Spleen (tissue), 7 donors: ENCODE data around the gene ST6GALNAC1.

Source experiments
- CTCF ChIP-seq, 11 experiments: fragments of 200-600 bp in 7 of 11; fragments of 450-650 bp in 4 of 11; sonication (generic) in 4 of 11; IDR thresholded peaks in 8 of 11; conservative IDR thresholded peaks in 3 of 11; 1 replicate in 7 of 11; 2 replicates in 4 of 11; pipeline versions ENCODE4 v1.4.0 to v1.8.0; 2016 to 2021; ENCODE audit warnings: antibody characterized with exemption in 11 of 11, inconsistent platforms in 4 of 11, mild to moderate bottlenecking in 1 of 11
- POLR2A ChIP-seq, 3 donors: fragments of 450-650 bp; IDR thresholded peaks; one replicate each; pipeline ENCODE4 v1.5.1; 2017; ENCODE audit warnings: antibody characterized with exemption in 3 of 3, mild to moderate bottlenecking in 1 of 3
- donor health status: DM: no; HTN: no; CAD: no; lungs with moderate emphysema.
- donor health status: DM: no; HTN: no; CAD: no.
- donor health status: DM: no; HTN: no; CAD: no.

GRCh38 chr17:76671123-76671911 lies 27.8 kb upstream of the ST6GALNAC1 start:
- TF ChIP-seq CTCF (IDR thresholded peaks at IDR 0.05 in 8 of 11, conservative IDR thresholded peaks at IDR 0.05 in 3 of 11) (peak in 1 of 11 experiments; percentile 30), POLR2A (IDR thresholded peaks at IDR 0.05) (no peak)
